ENCODE measurements around the gene ZSCAN31.

- TF ChIP-seq, protein P1, sequence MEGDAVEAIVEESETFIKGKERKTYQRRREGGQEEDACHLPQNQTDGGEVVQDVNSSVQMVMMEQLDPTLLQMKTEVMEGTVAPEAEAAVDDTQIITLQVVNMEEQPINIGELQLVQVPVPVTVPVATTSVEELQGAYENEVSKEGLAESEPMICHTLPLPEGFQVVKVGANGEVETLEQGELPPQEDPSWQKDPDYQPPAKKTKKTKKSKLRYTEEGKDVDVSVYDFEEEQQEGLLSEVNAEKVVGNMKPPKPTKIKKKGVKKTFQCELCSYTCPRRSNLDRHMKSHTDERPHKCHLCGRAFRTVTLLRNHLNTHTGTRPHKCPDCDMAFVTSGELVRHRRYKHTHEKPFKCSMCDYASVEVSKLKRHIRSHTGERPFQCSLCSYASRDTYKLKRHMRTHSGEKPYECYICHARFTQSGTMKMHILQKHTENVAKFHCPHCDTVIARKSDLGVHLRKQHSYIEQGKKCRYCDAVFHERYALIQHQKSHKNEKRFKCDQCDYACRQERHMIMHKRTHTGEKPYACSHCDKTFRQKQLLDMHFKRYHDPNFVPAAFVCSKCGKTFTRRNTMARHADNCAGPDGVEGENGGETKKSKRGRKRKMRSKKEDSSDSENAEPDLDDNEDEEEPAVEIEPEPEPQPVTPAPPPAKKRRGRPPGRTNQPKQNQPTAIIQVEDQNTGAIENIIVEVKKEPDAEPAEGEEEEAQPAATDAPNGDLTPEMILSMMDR (IDR thresholded peaks at IDR 0.05), result no peak
- TF ChIP-seq POLR2A (IDR thresholded peaks at IDR 0.05), result no peak
These were observed 20.3 kb downstream of the ZSCAN31 start for GRCh38 chr6:28315628-28316027.

All from lower leg skin (tissue), 3 donors.